ENCODE results near the gene FARS2.

FARS2 gene

GRCh38 chr6:5439749-5440148 is 178.4 kb downstream of the FARS2 start:
- DNase-seq = no peak

DNA sequence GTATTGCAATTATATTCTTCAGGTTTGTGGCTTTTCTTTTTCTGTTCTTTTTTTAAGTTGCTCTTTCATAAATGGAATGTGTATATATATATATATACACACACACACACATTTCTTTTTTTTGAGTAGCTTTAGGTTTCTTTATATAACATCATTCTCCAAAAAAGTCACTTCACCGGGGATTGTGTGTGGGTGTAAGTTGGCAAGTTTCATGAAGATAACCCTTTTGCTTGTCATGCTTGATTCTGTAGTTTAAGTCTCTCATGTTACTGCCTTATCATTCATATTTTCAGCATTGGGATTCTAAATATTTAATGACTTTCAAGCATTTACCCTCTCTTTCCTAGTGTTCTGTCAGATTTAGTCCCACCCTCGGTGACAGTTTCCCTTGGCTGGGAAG is 181.0 kb downstream of the FARS2 start:
- no peak for DNase-seq

DNA sequence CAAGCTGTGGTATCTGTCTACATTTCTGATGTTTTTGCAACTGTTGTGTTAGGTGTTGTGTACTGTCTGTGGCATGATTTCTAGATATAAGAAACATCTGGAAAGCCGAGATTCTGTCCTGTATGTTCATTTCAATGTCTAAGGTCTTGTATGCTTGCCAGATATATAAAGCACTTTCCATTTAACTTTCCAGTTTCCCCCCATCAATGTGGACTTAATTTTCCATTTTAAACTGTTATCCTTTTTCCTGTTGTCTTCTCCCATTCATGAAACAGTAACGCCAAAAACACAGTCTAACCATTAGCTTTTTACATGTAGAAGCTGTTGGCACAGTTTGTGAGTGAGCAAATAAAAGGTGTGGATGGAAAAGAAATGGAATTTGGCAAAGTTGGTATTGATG is 181.6 kb downstream of the FARS2 start:
- DNase-seq = no peak

GRCh38 chr6:5443491-5443890 is 182.2 kb downstream of the FARS2 start:
- DNase-seq = no peak

- DNase-seq = no peak
These were observed 185.2 kb downstream of the FARS2 start for GRCh38 chr6:5446362-5447075.

DNA sequence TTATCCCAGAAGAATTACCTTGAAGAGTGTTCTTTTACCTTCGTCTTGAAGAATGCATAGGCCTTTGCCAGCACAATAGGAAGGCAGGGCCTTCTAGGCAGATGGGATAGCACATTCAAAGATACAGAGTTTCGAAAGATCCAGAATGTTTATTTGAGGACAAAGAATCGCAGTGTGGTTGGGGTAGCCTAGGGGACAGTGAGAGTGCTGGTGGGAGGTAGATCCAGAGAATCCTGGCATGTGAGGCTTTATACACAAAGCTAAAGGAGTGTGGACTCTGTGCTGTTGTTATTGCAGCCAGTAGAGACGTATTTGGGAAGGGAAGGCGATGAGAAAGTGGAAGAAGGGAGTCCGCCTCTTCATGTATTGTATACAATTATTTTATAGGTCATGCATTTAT is 186.6 kb downstream of the FARS2 start:
- no peak for DNase-seq

DNA sequence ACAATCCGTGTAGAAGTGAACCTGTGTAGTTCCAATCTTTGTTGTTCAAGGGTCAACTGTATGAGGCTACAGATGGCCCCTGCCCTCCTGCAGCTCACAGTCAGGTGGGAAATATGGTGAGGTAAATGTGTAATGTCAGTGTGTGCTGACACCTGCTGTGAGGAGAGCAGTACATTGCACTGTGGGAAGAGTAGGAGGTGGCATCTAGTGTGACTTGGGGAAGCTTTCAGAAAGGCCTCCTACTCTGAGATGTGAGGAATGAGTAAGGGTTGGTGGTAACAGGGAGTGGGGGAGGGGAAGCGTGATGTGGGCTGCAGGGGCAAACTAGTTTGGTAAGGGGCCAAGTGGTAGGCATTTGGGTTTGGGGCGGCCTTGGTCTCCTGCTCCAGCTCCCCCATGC is 188.8 kb downstream of the FARS2 start:
- no peak for DNase-seq

- DNase-seq = no peak
These were observed 192.2 kb downstream of the FARS2 start for GRCh38 chr6:5453546-5453945.

DNA sequence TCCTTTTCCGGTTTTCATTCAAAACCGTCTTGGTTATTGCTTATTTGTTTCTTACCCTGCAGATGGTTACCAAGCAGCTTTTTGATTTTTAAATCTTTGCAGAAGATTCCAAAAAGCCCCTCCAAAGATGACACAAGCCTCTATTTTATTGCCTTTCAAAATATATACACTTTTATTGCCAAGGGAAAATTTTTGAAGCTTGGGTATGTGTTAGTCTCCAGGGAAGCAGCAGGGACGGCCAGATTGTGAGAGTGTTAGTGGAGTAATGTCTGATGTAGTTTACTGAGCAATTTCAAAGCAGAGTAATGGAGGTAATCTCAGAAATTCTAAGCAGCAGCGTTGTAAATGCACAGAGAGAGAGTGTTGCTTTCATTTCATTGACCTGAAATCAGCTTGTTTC is 193.8 kb downstream of the FARS2 start:
- DNase-seq = no peak

- no peak for DNase-seq
These were observed 195.7 kb downstream of the FARS2 start for GRCh38 chr6:5457041-5457440.

DNA sequence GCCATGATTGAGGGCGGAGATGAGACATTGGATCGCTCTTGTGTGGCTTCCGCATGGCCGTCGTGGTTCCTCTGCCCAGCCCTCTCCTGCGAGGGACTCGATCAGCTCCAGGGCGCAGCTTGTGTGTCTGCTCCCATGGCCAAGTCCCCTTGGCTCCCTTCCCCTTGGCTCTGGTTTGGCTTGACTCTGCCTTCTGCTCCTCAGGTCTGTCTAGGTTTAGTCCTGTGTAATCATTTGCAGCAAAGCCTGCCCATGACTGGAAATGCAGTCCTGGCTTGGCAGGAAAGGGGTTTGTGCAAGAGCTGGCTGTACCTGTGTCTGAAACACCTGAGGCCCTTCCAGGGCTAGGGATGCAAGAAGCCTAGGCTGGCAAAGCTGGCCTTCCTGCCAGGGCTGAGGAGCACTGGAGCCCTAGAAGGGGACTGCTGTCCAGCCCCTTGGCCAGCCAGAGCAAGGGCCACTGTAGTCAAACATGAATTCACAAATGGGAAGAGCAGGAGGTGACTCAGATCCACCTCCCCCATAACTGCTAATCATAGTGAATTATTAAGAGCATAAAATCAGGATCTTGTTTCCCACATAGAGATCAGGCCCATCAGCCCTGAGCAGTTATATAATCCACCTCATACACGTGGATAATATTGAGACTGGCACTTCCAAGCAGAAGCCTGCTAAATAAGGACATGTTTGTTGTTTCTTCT is 196.8 kb downstream of the FARS2 start:
- DNase-seq = peak; percentile 15

GRCh38 chr6:5459346-5459745 is 198.0 kb downstream of the FARS2 start:
- no peak for DNase-seq

GRCh38 chr6:5461365-5461764 is 200.1 kb downstream of the FARS2 start:
- no peak for DNase-seq

GRCh38 chr6:5462856-5463255 is 201.5 kb downstream of the FARS2 start:
- DNase-seq = no peak

GRCh38 chr6:5463690-5464089 is 202.4 kb downstream of the FARS2 start:
- no peak for DNase-seq

GRCh38 chr6:5464099-5464885 is 203.0 kb downstream of the FARS2 start:
- no peak for DNase-seq

DNA sequence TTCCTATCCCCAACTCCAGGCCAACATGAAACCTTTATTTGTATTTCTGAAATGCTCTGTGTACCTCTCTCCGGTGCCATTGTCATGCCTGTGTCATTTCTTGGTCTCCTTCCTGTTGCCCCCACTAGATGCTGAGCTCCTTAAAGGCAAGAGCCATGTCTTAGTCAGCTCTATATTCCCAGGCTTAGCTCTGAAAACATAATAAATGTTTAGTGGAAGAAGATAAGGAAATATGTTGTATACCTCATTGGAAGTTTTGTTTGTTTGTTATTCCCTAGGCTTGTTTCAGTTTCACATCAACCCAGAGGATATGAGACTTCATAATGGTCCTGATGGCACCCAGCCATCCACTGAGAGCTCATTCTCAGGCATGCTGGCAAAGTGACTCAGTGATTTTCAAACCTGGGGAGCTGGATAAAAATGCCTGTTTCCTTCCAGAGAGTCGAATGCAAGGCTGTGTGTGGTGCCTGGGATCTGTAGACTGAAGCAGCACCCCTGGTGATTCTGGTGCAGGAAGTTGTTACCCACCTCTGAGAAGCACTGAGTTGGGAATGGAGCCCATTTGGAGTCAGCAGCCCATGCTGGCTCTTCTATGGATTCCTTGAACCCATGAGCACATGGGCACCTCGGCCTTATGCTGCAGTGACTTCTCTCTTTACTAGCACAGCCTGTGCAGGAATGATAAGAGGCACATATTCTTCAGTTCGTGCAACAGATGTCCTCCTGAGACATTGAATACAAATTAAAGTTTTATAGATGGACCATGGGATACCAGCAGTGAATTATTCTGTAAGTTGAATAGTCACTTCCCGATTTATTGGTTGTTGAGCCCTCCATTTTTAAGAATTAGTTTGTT is 205.2 kb downstream of the FARS2 start:
- no peak for DNase-seq

- no peak for DNase-seq
These were observed 207.3 kb downstream of the FARS2 start for GRCh38 chr6:5468586-5468985.

- no peak for DNase-seq
These were observed 208.0 kb downstream of the FARS2 start for GRCh38 chr6:5469101-5469846.

DNA sequence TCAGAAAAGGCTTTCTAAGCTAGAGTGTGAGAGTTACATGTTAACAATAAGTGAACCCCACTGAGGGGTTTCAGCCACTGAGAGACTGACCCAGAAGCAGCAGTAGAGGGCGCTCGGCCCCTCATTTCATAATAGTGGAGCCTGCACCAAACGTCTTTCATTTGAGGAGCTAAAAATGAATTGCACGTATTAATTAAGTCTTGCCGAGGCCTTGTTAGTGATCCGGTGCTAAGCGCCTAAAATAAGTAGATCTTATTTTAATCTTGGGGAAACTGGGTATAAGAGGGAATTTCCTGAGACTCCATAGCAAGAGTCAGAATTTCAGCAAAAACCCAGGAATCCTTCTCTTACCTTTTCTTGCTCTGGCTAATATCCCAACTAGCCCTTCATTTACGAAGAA is 209.7 kb downstream of the FARS2 start:
- peak; percentile 28 for DNase-seq

DNA sequence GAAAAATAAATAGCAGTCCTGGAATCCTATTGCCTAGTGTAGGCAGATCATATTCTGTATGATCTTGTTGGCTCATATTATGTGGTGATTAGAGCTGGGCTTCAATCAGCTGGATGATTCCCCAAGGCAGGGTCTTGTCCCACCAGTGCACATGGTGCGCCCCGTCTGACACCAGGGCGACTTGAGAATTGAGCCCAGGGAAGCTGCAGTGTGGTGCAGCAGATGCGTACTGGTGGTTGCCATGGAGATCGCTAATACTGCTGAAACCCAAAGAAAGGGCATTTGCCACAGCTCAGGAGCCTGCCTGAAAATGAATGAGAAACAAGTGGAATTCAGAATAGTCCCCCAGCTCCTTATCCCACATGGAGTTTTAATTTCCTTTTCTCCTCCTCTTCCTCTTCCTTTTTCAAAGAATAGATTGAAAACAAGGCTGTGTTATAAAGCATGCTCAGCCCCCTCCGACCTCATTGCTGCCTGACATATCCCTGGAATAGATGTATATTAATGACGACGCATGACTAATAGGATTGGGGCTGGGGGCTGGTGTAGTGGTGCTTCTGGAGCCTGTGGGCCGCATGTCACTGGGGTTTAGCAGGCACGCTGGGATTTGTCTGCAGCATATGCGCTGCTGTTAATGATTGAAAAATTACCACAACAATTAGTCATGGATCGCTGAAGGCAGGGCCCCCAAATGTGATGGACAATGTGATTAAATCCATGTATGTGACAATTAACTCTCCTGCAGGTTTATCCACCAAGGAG is 210.5 kb downstream of the FARS2 start:
- DNase-seq = no peak

Data from NCI-H510A (cell line).